Measurements from ENCODE around the gene ARPC5. TPM values are rescaled to one million over a fixed set of nuclear protein-coding genes. Genes with fewer than 3 reads are reported as not detected.
A peak's percentile ranks its signal among the peaks of the same experiment; 100 is the strongest.

Gene ARPC5
- total and polyA plus RNA-seq, 10 of the 15 experiments (the other 5 are each of a cell fraction or from before 2014, with no cell fraction given), result 238 to 784 (median 309) TPM

GRCh38 chr1:183590244-183591191, 45.1 kb downstream of the ARPC5 start, which contains the start of gene NCF2 (continued):
- TF ChIP-seq ZBTB40 (IDR thresholded peaks at IDR 0.05; ENCODE audit: borderline replicate concordance) (0 out of 2 replicates have a peak, but pooled peaks have one; percentile 21), SIN3A (IDR thresholded peaks at IDR 0.05; ENCODE audit: low read depth, low read length) (no peak), POLR2AphosphoS5 (IDR thresholded peaks at IDR 0.05; ENCODE audit: low read length) (peak; percentile 87), RBBP5 (conservative IDR thresholded peaks at IDR 0.05) (no peak), RAD21 (IDR thresholded peaks at IDR 0.05; ENCODE audit: insufficient read depth, low read depth, low read length) (peak; percentile 46; the same call in 1 of the 2 replicates), ZNF24 (IDR thresholded peaks at IDR 0.05) (0 out of 2 replicates have a peak, but pooled peaks have one; percentile 3), ZNF687 (IDR thresholded peaks at IDR 0.05) (peak; percentile 10; the same call in 1 of the 2 replicates), NR2F1 (conservative IDR thresholded peaks at IDR 0.05) (peak; percentile 68), SRF (IDR thresholded peaks at IDR 0.05; ENCODE audit: low read depth in 2 of 2, low read length in 2 of 2) (peak in 1 of 2 experiments; percentile 81; a peak in 2 of 4 replicates), ZZZ3 (IDR thresholded peaks at IDR 0.05; ENCODE audit: control insufficient read depth, insufficient read length, low read depth) (no peak), GATAD2B (conservative IDR thresholded peaks at IDR 0.05; ENCODE audit: low read depth) (peak; percentile 74; the same call in 1 of the 2 replicates), CREB1 (IDR thresholded peaks at IDR 0.05; ENCODE audit: low read depth) (peak; percentile 71), EED (IDR thresholded peaks at IDR 0.05; ENCODE audit: low read depth) (peak; percentile 99), RUNX3 (IDR thresholded peaks at IDR 0.05; ENCODE audit: low read length) (peak; percentile 90), ATF7 (IDR thresholded peaks at IDR 0.05; ENCODE audit: low read depth) (peak; percentile 89), NR2C2 (IDR thresholded peaks at IDR 0.05; ENCODE audit: borderline replicate concordance, control insufficient read depth, insufficient read length, low read depth) (no peak), ZNF207 (IDR thresholded peaks at IDR 0.05; ENCODE audit: borderline replicate concordance) (peak; percentile 55; the same call in 1 of the 2 replicates), RCOR1 (conservative IDR thresholded peaks at IDR 0.05; ENCODE audit: low read depth, low read length) (peak; percentile 77; the same call in 1 of the 2 replicates), IKZF1 (conservative IDR thresholded peaks at IDR 0.05) (peak; percentile 99), USF2 (IDR thresholded peaks at IDR 0.05; ENCODE audit: borderline replicate concordance, low read depth, low read length) (no peak; the same call in 1 of the 2 replicates)

Measured in GM12878 (cell line).